GM18951 (cell line): ENCODE results near the gene NCKAP5.

Experiments used
- POLR2A ChIP-seq: IDR thresholded peaks from 4 replicates; pipeline ENCODE4 v1.6.1; 2011; ENCODE audit warnings: mild to moderate bottlenecking; ENCODE audit not compliant: insufficient read length, insufficient read depth; ENCODE audit errors: extremely low read depth
- in situ Hi-C: fragments of 300-500 bp; cut with MboI; formaldehyde crosslinking; loops from one replicate; pipeline ENCODE4 v1.12.0; 2022; ENCODE audit warnings: low sequenced_read_pairs, mixed read lengths, inconsistent platforms; ENCODE audit not compliant: unreplicated experiment

Gene NCKAP5

GRCh38 chr2:133266041-133266925 is 302.0 kb downstream of the NCKAP5 start:
- in situ Hi-C loops = no loop called here
- no peak for TF ChIP-seq POLR2A

- in situ Hi-C loops = no loop called here
- no peak for TF ChIP-seq POLR2A
These were observed 302.8 kb downstream of the NCKAP5 start for GRCh38 chr2:133265432-133265949.

DNA sequence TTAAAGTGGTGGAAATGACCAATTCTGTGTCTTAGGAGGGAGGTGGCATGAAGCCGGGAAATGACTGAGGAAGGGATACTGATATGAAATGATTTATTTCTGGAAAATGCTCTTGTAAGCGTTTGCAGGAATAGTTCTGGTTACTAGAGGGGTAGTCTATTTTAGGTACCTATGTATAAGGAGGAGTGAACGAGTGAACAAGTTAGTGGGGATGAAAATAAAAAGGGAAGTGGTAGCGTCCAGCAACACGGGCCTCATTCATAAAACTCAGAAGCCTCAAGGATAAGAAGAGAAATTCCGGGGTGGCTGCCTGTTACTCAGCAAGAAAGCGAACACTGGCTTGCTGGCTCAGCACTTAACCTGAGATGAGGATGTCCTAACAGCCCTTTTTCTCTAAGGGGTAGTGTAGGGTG is 303.3 kb downstream of the NCKAP5 start:
- in situ Hi-C loops = no loop called here
- TF ChIP-seq POLR2A = no peak

GRCh38 chr2:133262893-133263292 is 305.4 kb downstream of the NCKAP5 start:
- no peak for TF ChIP-seq POLR2A

GRCh38 chr2:133255360-133255759 is 312.9 kb downstream of the NCKAP5 start:
- no peak for TF ChIP-seq POLR2A
- in situ Hi-C loops = no loop called here

More at GRCh38 chr2:133262893-133263292, 305.4 kb downstream of the NCKAP5 start:
- in situ Hi-C loops = no loop called here

- in situ Hi-C loops = no loop called here
- TF ChIP-seq POLR2A = no peak
These were observed 314.5 kb downstream of the NCKAP5 start for GRCh38 chr2:133253793-133254192.

GRCh38 chr2:133252780-133253355 is 315.4 kb downstream of the NCKAP5 start:
- TF ChIP-seq POLR2A = no peak
- in situ Hi-C loops = no loop called here

DNA sequence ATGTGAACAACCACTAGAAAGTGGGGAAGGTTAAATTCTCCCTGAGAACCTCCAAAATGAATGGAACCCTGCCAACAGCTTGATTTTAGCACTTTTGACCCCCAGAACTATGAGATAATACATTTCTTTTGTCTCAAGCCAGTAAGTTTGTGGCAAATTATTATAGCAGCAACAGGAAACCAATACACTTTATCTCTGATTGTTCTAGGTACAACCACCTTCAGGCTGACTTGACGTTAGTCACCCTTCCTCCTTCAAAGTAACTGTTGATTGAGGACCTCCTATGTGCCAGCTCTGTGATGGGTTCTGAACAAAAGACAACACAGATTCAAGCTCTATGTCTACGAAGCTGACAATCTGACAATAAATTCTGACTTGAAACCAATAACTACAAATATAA is 318.9 kb downstream of the NCKAP5 start:
- TF ChIP-seq POLR2A = no peak
- in situ Hi-C loops = no loop called here

DNA sequence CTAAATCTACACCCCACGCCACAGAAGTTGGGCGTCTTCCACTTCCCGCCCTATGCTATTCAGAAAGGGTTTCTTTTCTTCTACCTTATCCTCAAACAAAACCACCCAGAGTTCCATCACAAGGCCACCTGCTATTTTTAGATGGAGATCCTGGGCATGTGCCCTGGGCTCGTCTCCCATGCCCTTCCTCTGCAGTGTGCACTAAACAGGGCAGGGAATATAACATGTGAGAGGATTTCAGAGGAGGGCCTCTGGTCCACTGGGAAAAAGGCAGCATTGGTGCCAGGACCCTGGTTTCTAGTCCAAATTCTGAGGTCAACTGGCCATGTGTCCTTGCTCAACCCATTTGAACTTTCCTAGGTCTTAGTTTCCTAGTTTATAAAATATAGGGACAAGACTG is 320.0 kb downstream of the NCKAP5 start:
- TF ChIP-seq POLR2A = no peak
- in situ Hi-C loops = no loop called here

- no peak for TF ChIP-seq POLR2A
- in situ Hi-C loops = no loop called here
These were observed 320.6 kb downstream of the NCKAP5 start for GRCh38 chr2:133247631-133248030.

- TF ChIP-seq POLR2A = no peak
- in situ Hi-C loops = no loop called here
These were observed 327.1 kb downstream of the NCKAP5 start for GRCh38 chr2:133241224-133241571.

DNA sequence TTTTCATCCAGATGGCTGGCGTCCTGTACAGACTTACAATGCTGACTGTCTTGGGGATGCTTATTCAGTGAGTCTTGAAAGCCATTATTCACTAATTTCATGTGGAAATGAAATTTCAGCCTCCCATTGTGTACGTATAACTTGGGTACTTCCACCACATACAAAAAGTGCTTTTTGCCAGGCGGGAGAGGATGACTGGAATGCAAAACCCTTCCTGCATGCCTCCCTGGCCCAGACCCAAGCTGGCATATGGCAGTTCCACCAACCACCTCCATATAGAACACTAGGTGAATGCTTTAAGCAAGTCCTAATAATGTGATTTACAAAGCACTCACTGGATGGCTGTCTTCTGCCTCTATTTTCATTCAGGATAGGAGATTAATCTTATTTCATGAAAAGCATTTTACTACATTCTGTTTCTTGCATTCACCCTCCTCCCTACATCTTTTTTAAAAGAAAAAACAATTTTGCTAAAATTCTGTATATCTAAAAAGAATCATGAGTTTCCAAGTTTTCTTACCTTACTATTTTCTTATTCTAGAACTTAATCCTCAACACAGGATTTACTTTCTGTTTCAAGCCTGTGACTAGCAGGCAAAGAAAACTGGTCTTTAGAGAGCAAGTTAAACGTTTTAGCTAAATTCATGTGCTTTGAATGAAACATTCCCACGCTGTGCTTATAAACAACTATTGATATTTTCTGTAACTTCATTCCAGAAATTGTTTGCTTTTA is 327.6 kb downstream of the NCKAP5 start:
- in situ Hi-C loops = no loop called here
- no peak for TF ChIP-seq POLR2A

DNA sequence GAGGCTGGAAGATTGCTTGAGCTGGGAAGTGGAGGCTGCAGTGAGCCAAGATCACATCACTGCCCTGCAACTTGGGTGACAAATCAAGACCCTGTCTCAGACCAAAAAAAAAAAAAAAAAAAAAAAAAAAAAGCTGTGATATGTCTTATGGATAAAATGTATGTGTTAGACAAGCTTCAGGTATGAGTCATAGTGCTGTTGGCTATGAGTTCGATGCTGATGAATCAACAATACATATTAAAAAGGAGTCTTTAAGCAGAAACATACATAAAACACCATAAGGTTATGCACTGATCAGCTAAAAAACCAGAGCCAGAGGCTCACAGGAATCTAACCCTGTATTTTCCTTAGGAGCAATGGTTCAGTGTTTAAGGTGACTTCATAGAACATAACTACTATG is 332.3 kb downstream of the NCKAP5 start:
- TF ChIP-seq POLR2A = no peak
- in situ Hi-C loops = no loop called here
